Measurements from ENCODE around the gene IGHMBP2. TPM values are rescaled to one million over a fixed set of nuclear protein-coding genes. Genes with fewer than 3 reads are reported as not detected.

IGHMBP2 gene
- total RNA-seq, 1 experiment from 2014 or later = 27.0 TPM

DNA sequence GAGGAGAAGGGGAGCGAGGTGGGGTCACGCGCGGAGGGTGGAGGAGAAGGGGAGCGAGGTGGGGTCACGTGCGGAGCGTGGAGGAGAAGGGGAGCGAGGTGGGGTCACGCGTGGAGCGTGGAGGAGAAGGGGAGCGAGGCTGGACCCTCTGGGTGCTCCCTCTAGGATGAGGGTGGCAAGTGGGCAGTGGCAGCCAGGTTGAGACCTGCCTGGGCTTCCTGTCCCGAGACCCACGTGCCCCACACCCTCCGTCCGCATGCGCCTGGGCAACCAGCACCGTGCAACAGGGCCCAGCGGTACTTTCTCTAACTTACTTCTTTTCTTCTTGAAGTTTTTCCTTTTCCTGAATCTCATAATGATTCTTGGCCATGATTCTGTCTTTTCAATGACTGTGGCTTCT lies 11.1 kb upstream of the IGHMBP2 start:
- POLR2A ChIA-PET (ENCODE audit: unreplicated experiment) = no interaction called here
- TF ChIP-seq EZH2 (IDR thresholded peaks at IDR 0.05; ENCODE audit: low read depth) = no peak
- TF ChIP-seq, protein P1, sequence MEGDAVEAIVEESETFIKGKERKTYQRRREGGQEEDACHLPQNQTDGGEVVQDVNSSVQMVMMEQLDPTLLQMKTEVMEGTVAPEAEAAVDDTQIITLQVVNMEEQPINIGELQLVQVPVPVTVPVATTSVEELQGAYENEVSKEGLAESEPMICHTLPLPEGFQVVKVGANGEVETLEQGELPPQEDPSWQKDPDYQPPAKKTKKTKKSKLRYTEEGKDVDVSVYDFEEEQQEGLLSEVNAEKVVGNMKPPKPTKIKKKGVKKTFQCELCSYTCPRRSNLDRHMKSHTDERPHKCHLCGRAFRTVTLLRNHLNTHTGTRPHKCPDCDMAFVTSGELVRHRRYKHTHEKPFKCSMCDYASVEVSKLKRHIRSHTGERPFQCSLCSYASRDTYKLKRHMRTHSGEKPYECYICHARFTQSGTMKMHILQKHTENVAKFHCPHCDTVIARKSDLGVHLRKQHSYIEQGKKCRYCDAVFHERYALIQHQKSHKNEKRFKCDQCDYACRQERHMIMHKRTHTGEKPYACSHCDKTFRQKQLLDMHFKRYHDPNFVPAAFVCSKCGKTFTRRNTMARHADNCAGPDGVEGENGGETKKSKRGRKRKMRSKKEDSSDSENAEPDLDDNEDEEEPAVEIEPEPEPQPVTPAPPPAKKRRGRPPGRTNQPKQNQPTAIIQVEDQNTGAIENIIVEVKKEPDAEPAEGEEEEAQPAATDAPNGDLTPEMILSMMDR (conservative IDR thresholded peaks at IDR 0.05) = no peak
- DNase-seq = no peak
- H3K4me1 ChIP-seq (replicated peaks; ENCODE audit: insufficient read depth) = no peaks in the 10 kb centered on the region
- no peaks in the 10 kb centered on the region for H3K9me2 ChIP-seq (ENCODE audit: insufficient read depth)
- H3K4me2 ChIP-seq = no peak overlapping the region
- peaks cover 14% of the 10 kb centered on the region; the same call in 1 of the 2 replicates for H3F3A ChIP-seq (ENCODE audit: insufficient read depth, low read depth)
- no TSS peak for BruUV-seq (replicated peaks)
- H4K20me1 ChIP-seq (ENCODE audit: insufficient read depth) = peaks cover 6% of the 10 kb centered on the region; the same call in 1 of the 2 replicates
- peaks cover 11% of the 10 kb centered on the region; the same call in 1 of the 2 replicates for H3K36me3 ChIP-seq (ENCODE audit: low read depth)
- CTCF ChIA-PET = no interaction called here
- H3K27me3 ChIP-seq (ENCODE audit: insufficient read depth, low read depth) = no peaks in the 10 kb centered on the region
- no peak overlapping the region for H2AFZ ChIP-seq
- H3K27ac ChIP-seq = no peak overlapping the region
- no peaks in the 10 kb centered on the region for H3K79me2 ChIP-seq (ENCODE audit: low read depth)
- no peak overlapping the region for H3K4me3 ChIP-seq
- intact Hi-C loops (cut with micrococcal nuclease; ENCODE audit: unreplicated experiment) = no loop called here
- H3K9me3 ChIP-seq (ENCODE audit: insufficient read depth, low read depth) = no peaks in the 10 kb centered on the region

DNA sequence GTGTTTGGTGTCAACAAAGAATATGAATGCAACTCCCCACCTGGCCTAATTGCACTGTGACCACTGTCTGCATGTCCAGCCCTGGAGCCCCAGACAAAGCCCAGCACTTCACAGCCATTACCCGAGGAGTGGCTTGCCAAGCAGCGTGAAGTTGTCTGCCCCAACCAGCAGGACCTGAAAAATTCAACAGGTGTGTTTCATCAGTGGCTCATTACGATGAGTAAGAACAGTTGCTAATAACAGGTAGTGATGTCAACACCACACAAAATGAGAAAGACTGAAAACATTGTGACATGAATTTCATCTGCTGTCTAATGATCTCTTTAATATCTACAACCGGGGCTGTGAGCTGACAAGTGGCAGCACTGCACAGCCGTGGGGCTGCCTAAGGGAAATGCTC lies 10.4 kb upstream of the IGHMBP2 start:
- Histone ChIP-seq H3K4me1 (replicated peaks; ENCODE audit: insufficient read depth) (no peaks in the 10 kb centered on the region), H3K9me2 (ENCODE audit: insufficient read depth) (no peaks in the 10 kb centered on the region), H2AFZ (no peak overlapping the region), H3K4me2 (no peak overlapping the region), H3K9me3 (ENCODE audit: insufficient read depth, low read depth) (no peaks in the 10 kb centered on the region), H3F3A (ENCODE audit: insufficient read depth, low read depth) (peaks cover 14% of the 10 kb centered on the region; the same call in 1 of the 2 replicates), H3K4me3 (no peak overlapping the region), H3K27ac (no peak overlapping the region), H4K20me1 (ENCODE audit: insufficient read depth) (peaks cover 6% of the 10 kb centered on the region; the same call in 1 of the 2 replicates), H3K36me3 (ENCODE audit: low read depth) (peaks cover 11% of the 10 kb centered on the region; the same call in 1 of the 2 replicates), H3K79me2 (ENCODE audit: low read depth) (no peaks in the 10 kb centered on the region), H3K27me3 (ENCODE audit: insufficient read depth, low read depth) (no peaks in the 10 kb centered on the region)
- CTCF ChIA-PET = no interaction called here
- intact Hi-C loops (cut with micrococcal nuclease; ENCODE audit: unreplicated experiment) = no loop called here
- no TSS peak for BruUV-seq (replicated peaks)
- POLR2A ChIA-PET (ENCODE audit: unreplicated experiment) = no interaction called here
- no peak for DNase-seq
- TF ChIP-seq, protein P1 (conservative IDR thresholded peaks at IDR 0.05) = no peak
- TF ChIP-seq EZH2 (IDR thresholded peaks at IDR 0.05; ENCODE audit: low read depth) = no peak

- H4K20me1 ChIP-seq (ENCODE audit: insufficient read depth) = peaks cover 18% of the 10 kb centered on the region
- H3K4me2 ChIP-seq = no peak overlapping the region
- no peak overlapping the region for H3K4me3 ChIP-seq
- BruUV-seq (replicated peaks) = no TSS peak
- CTCF ChIA-PET = no interaction called here
- DNase-seq = no peak
- intact Hi-C loops (cut with micrococcal nuclease; ENCODE audit: unreplicated experiment) = no loop called here
- POLR2A ChIA-PET (ENCODE audit: unreplicated experiment) = interaction anchor here (0.7 kb wide), 1 partner anchor 31 kb away, joined by 5 read pairs; no protein-coding TSS in a partner anchor
- no peak overlapping the region for H2AFZ ChIP-seq
- H3K36me3 ChIP-seq (ENCODE audit: low read depth) = peaks cover 17% of the 10 kb centered on the region; the same call in 1 of the 2 replicates
- H3K27ac ChIP-seq = no peak overlapping the region
- TF ChIP-seq, protein P1 (conservative IDR thresholded peaks at IDR 0.05) = no peak
- no peaks in the 10 kb centered on the region for H3K9me2 ChIP-seq (ENCODE audit: insufficient read depth)
- peaks cover 4% of the 10 kb centered on the region; the same call in 1 of the 2 replicates for H3F3A ChIP-seq (ENCODE audit: insufficient read depth, low read depth)
- peaks cover 7% of the 10 kb centered on the region for H3K79me2 ChIP-seq (ENCODE audit: low read depth)
- no peaks in the 10 kb centered on the region for H3K27me3 ChIP-seq (ENCODE audit: insufficient read depth, low read depth)
- H3K4me1 ChIP-seq (replicated peaks; ENCODE audit: insufficient read depth) = no peaks in the 10 kb centered on the region
- no peaks in the 10 kb centered on the region for H3K9me3 ChIP-seq (ENCODE audit: insufficient read depth, low read depth)
These were observed 7.3 kb upstream of the IGHMBP2 start for GRCh38 chr11:68896171-68896959.
